ENCODE results near the gene ARSB.

ARSB gene

GRCh38 chr5:78833284-78833683, 151.8 kb downstream of the ARSB start:
- H3K9ac ChIP-seq (ENCODE audit: low read depth, low read length): no peak overlapping the region
- no peak overlapping the region for H3K4me3 ChIP-seq (ENCODE audit: low read depth, low read length)
- H3K9me3 ChIP-seq (ENCODE audit: control insufficient read depth, insufficient read depth, low read length): no peaks in the 10 kb centered on the region
- H3K27ac ChIP-seq (ENCODE audit: low read depth, low read length): no peak overlapping the region
- H3K27me3 ChIP-seq (ENCODE audit: control insufficient read depth, insufficient read depth, low read length): no peaks in the 10 kb centered on the region
- H3K36me3 ChIP-seq (ENCODE audit: control insufficient read depth, insufficient read depth, low read length): no peaks in the 10 kb centered on the region
- no peaks in the 10 kb centered on the region for H3K4me1 ChIP-seq (ENCODE audit: control insufficient read depth, insufficient read depth, low read length)

- Histone ChIP-seq H3K36me3 (ENCODE audit: control insufficient read depth, insufficient read depth, low read length) (no peaks in the 10 kb centered on the region), H3K4me3 (ENCODE audit: low read depth, low read length) (no peak overlapping the region), H3K9ac (ENCODE audit: low read depth, low read length) (no peak overlapping the region), H3K27me3 (ENCODE audit: control insufficient read depth, insufficient read depth, low read length) (no peaks in the 10 kb centered on the region), H3K9me3 (ENCODE audit: control insufficient read depth, insufficient read depth, low read length) (no peaks in the 10 kb centered on the region), H3K4me1 (ENCODE audit: control insufficient read depth, insufficient read depth, low read length) (no peaks in the 10 kb centered on the region), H3K27ac (ENCODE audit: low read depth, low read length) (no peak overlapping the region)
Measured at GRCh38 chr5:78830528-78831046, 154.5 kb downstream of the ARSB start.

GRCh38 chr5:78829811-78830527, 155.1 kb downstream of the ARSB start:
- H3K27me3 ChIP-seq (ENCODE audit: control insufficient read depth, insufficient read depth, low read length): no peaks in the 10 kb centered on the region
- no peak overlapping the region for H3K4me3 ChIP-seq (ENCODE audit: low read depth, low read length)
- no peaks in the 10 kb centered on the region for H3K9me3 ChIP-seq (ENCODE audit: control insufficient read depth, insufficient read depth, low read length)
- no peaks in the 10 kb centered on the region for H3K4me1 ChIP-seq (ENCODE audit: control insufficient read depth, insufficient read depth, low read length)
- H3K27ac ChIP-seq (ENCODE audit: low read depth, low read length): no peak overlapping the region
- no peak overlapping the region for H3K9ac ChIP-seq (ENCODE audit: low read depth, low read length)
- no peaks in the 10 kb centered on the region for H3K36me3 ChIP-seq (ENCODE audit: control insufficient read depth, insufficient read depth, low read length)

- Histone ChIP-seq H3K9me3 (ENCODE audit: control insufficient read depth, insufficient read depth, low read length) (no peaks in the 10 kb centered on the region), H3K27me3 (ENCODE audit: control insufficient read depth, insufficient read depth, low read length) (no peaks in the 10 kb centered on the region), H3K4me1 (ENCODE audit: control insufficient read depth, insufficient read depth, low read length) (no peaks in the 10 kb centered on the region), H3K9ac (ENCODE audit: low read depth, low read length) (no peak overlapping the region), H3K36me3 (ENCODE audit: control insufficient read depth, insufficient read depth, low read length) (no peaks in the 10 kb centered on the region), H3K27ac (ENCODE audit: low read depth, low read length) (no peak overlapping the region), H3K4me3 (ENCODE audit: low read depth, low read length) (no peak overlapping the region)
Measured at GRCh38 chr5:78827725-78828124, 157.4 kb downstream of the ARSB start.

GRCh38 chr5:78824831-78825281, 160.3 kb downstream of the ARSB start:
- Histone ChIP-seq H3K27ac (ENCODE audit: low read depth, low read length) (no peak overlapping the region), H3K27me3 (ENCODE audit: control insufficient read depth, insufficient read depth, low read length) (no peaks in the 10 kb centered on the region), H3K9me3 (ENCODE audit: control insufficient read depth, insufficient read depth, low read length) (no peaks in the 10 kb centered on the region)

GRCh38 chr5:78823196-78823595, 161.9 kb downstream of the ARSB start:
- no peak overlapping the region for H3K4me3 ChIP-seq (ENCODE audit: low read depth, low read length)
- H3K36me3 ChIP-seq (ENCODE audit: control insufficient read depth, insufficient read depth, low read length): no peaks in the 10 kb centered on the region
- H3K9ac ChIP-seq (ENCODE audit: low read depth, low read length): no peak overlapping the region
- no peaks in the 10 kb centered on the region for H3K9me3 ChIP-seq (ENCODE audit: control insufficient read depth, insufficient read depth, low read length)
- no peaks in the 10 kb centered on the region for H3K4me1 ChIP-seq (ENCODE audit: control insufficient read depth, insufficient read depth, low read length)
- no peaks in the 10 kb centered on the region for H3K27me3 ChIP-seq (ENCODE audit: control insufficient read depth, insufficient read depth, low read length)
- H3K27ac ChIP-seq (ENCODE audit: low read depth, low read length): no peak overlapping the region

More at GRCh38 chr5:78824831-78825281, 160.3 kb downstream of the ARSB start:
- no peaks in the 10 kb centered on the region for H3K36me3 ChIP-seq (ENCODE audit: control insufficient read depth, insufficient read depth, low read length)
- H3K4me1 ChIP-seq (ENCODE audit: control insufficient read depth, insufficient read depth, low read length): no peaks in the 10 kb centered on the region
- no peak overlapping the region for H3K4me3 ChIP-seq (ENCODE audit: low read depth, low read length)
- H3K9ac ChIP-seq (ENCODE audit: low read depth, low read length): no peak overlapping the region

GRCh38 chr5:78821536-78822021, 163.5 kb downstream of the ARSB start:
- Histone ChIP-seq H3K9me3 (ENCODE audit: control insufficient read depth, insufficient read depth, low read length) (no peaks in the 10 kb centered on the region), H3K27me3 (ENCODE audit: control insufficient read depth, insufficient read depth, low read length) (no peaks in the 10 kb centered on the region), H3K4me1 (ENCODE audit: control insufficient read depth, insufficient read depth, low read length) (no peaks in the 10 kb centered on the region), H3K4me3 (ENCODE audit: low read depth, low read length) (no peak overlapping the region), H3K9ac (ENCODE audit: low read depth, low read length) (no peak overlapping the region), H3K27ac (ENCODE audit: low read depth, low read length) (no peak overlapping the region), H3K36me3 (ENCODE audit: control insufficient read depth, insufficient read depth, low read length) (no peaks in the 10 kb centered on the region)

- no peak overlapping the region for H3K9ac ChIP-seq (ENCODE audit: low read depth, low read length)
- no peaks in the 10 kb centered on the region for H3K9me3 ChIP-seq (ENCODE audit: control insufficient read depth, insufficient read depth, low read length)
- H3K4me1 ChIP-seq (ENCODE audit: control insufficient read depth, insufficient read depth, low read length): no peaks in the 10 kb centered on the region
- no peaks in the 10 kb centered on the region for H3K36me3 ChIP-seq (ENCODE audit: control insufficient read depth, insufficient read depth, low read length)
- no peaks in the 10 kb centered on the region for H3K27me3 ChIP-seq (ENCODE audit: control insufficient read depth, insufficient read depth, low read length)
- H3K4me3 ChIP-seq (ENCODE audit: low read depth, low read length): no peak overlapping the region
- no peak overlapping the region for H3K27ac ChIP-seq (ENCODE audit: low read depth, low read length)
Measured at GRCh38 chr5:78819707-78820106, 165.4 kb downstream of the ARSB start.

GRCh38 chr5:78819166-78819565, 165.9 kb downstream of the ARSB start:
- no peak overlapping the region for H3K27ac ChIP-seq (ENCODE audit: low read depth, low read length)
- H3K9me3 ChIP-seq (ENCODE audit: control insufficient read depth, insufficient read depth, low read length): no peaks in the 10 kb centered on the region
- H3K9ac ChIP-seq (ENCODE audit: low read depth, low read length): no peak overlapping the region
- H3K4me3 ChIP-seq (ENCODE audit: low read depth, low read length): no peak overlapping the region
- H3K27me3 ChIP-seq (ENCODE audit: control insufficient read depth, insufficient read depth, low read length): no peaks in the 10 kb centered on the region
- no peaks in the 10 kb centered on the region for H3K4me1 ChIP-seq (ENCODE audit: control insufficient read depth, insufficient read depth, low read length)
- no peaks in the 10 kb centered on the region for H3K36me3 ChIP-seq (ENCODE audit: control insufficient read depth, insufficient read depth, low read length)

GRCh38 chr5:78816143-78816765, 168.9 kb downstream of the ARSB start:
- Histone ChIP-seq H3K27ac (ENCODE audit: low read depth, low read length) (no peak overlapping the region), H3K4me1 (ENCODE audit: control insufficient read depth, insufficient read depth, low read length) (no peaks in the 10 kb centered on the region), H3K27me3 (ENCODE audit: control insufficient read depth, insufficient read depth, low read length) (no peaks in the 10 kb centered on the region), H3K9ac (ENCODE audit: low read depth, low read length) (no peak overlapping the region), H3K36me3 (ENCODE audit: control insufficient read depth, insufficient read depth, low read length) (no peaks in the 10 kb centered on the region), H3K4me3 (ENCODE audit: low read depth, low read length) (no peak overlapping the region), H3K9me3 (ENCODE audit: control insufficient read depth, insufficient read depth, low read length) (no peaks in the 10 kb centered on the region)

- no peaks in the 10 kb centered on the region for H3K27me3 ChIP-seq (ENCODE audit: control insufficient read depth, insufficient read depth, low read length)
- H3K4me1 ChIP-seq (ENCODE audit: control insufficient read depth, insufficient read depth, low read length): no peaks in the 10 kb centered on the region
- no peak overlapping the region for H3K4me3 ChIP-seq (ENCODE audit: low read depth, low read length)
- H3K27ac ChIP-seq (ENCODE audit: low read depth, low read length): no peak overlapping the region
- H3K9me3 ChIP-seq (ENCODE audit: control insufficient read depth, insufficient read depth, low read length): no peaks in the 10 kb centered on the region
- H3K36me3 ChIP-seq (ENCODE audit: control insufficient read depth, insufficient read depth, low read length): no peaks in the 10 kb centered on the region
- H3K9ac ChIP-seq (ENCODE audit: low read depth, low read length): no peak overlapping the region
Measured at GRCh38 chr5:78813906-78814530, 171.1 kb downstream of the ARSB start.
